HFFc6 (cell line): Measurements from ENCODE around the gene CELA3B. TPM values are rescaled to one million over a fixed set of nuclear protein-coding genes. Genes with fewer than 3 reads are reported as not detected.
"Not testable (repeated sequence)": the region's sequence is repeated elsewhere in the genome, so short reads cannot be mapped to it uniquely, and the experiment has no call there.

Experiments
- DNase-seq: peaks from one replicate; pipeline ENCODE4 v3.0.0-alpha.2; 2018
- H3K27ac Mint-ChIP-seq: 2 replicates; pipeline ENCODE4 v1.8.0; 2020; ENCODE audit warnings: mild to moderate bottlenecking, mixed read lengths
- H3K27me3 Mint-ChIP-seq: 2 replicates; pipeline ENCODE4 v1.8.0; 2021; ENCODE audit warnings: mild to moderate bottlenecking, moderate library complexity, mixed read lengths; ENCODE audit not compliant: insufficient read depth
- H3K36me3 Mint-ChIP-seq: 2 replicates; pipeline ENCODE4 v1.8.0; 2021; ENCODE audit warnings: low read depth, mixed read lengths
- H3K4me1 Mint-ChIP-seq: 2 replicates; pipeline ENCODE4 v1.8.0; 2020; ENCODE audit warnings: low read depth, mixed read lengths
- H3K4me3 Mint-ChIP-seq: 2 replicates; pipeline ENCODE4 v1.8.0; 2020; ENCODE audit warnings: mild to moderate bottlenecking, moderate library complexity, mixed read lengths
- H3K9me3 Mint-ChIP-seq: 2 replicates; pipeline ENCODE4 v1.8.0; 2020; ENCODE audit warnings: mild to moderate bottlenecking, mixed read lengths
- CTCF ChIP-seq: fragments of 200-600 bp; sonication (generic); IDR thresholded peaks from 2 replicates; pipeline ENCODE4 v1.5.0; 2021; ENCODE audit warnings: antibody characterized with exemption, mild to moderate bottlenecking
- total RNA-seq, 6 experiments: library from RNA; stranded (reverse); fragmentation: NEBNext Ultra II Directional; extraction: Animal tissue kit (Norgen Biotek cat#: 25700); gene quantifications; 2 replicates in 1 of 6; 3 replicates in 5 of 6; pipeline ENCODE4 v1.2.3, GENCODE V29; 2021

The CELA3B gene
- total RNA-seq, 6 experiments from 2014 or later: not detected

GRCh38 chr1:21994716-21995115 is 17.9 kb downstream of the CELA3B start:
- not testable (repeated sequence) for H3K9me3 Mint-ChIP-seq, H3K27ac Mint-ChIP-seq, H3K4me3 Mint-ChIP-seq, H3K27me3 Mint-ChIP-seq, DNase-seq, H3K36me3 Mint-ChIP-seq
- H3K4me1 Mint-ChIP-seq: peaks cover 13% of the 10 kb centered on the region; the same call in 1 of the 2 replicates

- H3K27ac Mint-ChIP-seq, H3K4me3 Mint-ChIP-seq, H3K36me3 Mint-ChIP-seq, DNase-seq, H3K9me3 Mint-ChIP-seq, H3K27me3 Mint-ChIP-seq: not testable (repeated sequence)
- peaks cover 13% of the 10 kb centered on the region; the same call in 1 of the 2 replicates for H3K4me1 Mint-ChIP-seq
Measured at GRCh38 chr1:21996663-21996970, 19.8 kb downstream of the CELA3B start.

GRCh38 chr1:21997891-21998623 is 21.2 kb downstream of the CELA3B start:
- not testable (repeated sequence) for H3K27ac Mint-ChIP-seq

GRCh38 chr1:21998624-21999294 is 21.9 kb downstream of the CELA3B start:
- not testable (repeated sequence) for H3K36me3 Mint-ChIP-seq, H3K4me3 Mint-ChIP-seq, H3K9me3 Mint-ChIP-seq, H3K27ac Mint-ChIP-seq, H3K27me3 Mint-ChIP-seq, DNase-seq
- H3K4me1 Mint-ChIP-seq: peaks cover 13% of the 10 kb centered on the region; the same call in 1 of the 2 replicates

More at GRCh38 chr1:21997891-21998623, 21.2 kb downstream of the CELA3B start:
- H3K9me3 Mint-ChIP-seq, H3K36me3 Mint-ChIP-seq, DNase-seq, H3K27me3 Mint-ChIP-seq, H3K4me3 Mint-ChIP-seq: not testable (repeated sequence)
- peaks cover 13% of the 10 kb centered on the region; the same call in 1 of the 2 replicates for H3K4me1 Mint-ChIP-seq

- H3K36me3 Mint-ChIP-seq: not testable (repeated sequence)
Measured at GRCh38 chr1:21999645-22000044, 22.8 kb downstream of the CELA3B start.

GRCh38 chr1:22001409-22001808 is 24.6 kb downstream of the CELA3B start, which contains the start of gene CELA3A:
TSS of gene CELA3A (plus strand) at chr1:22001657. CDS start at chr1:22001675, 18 bp downstream.
- no peak for TF ChIP-seq CTCF
- Mint-ChIP-seq H3K36me3 (no peaks in the 10 kb centered on the region), H3K4me3 (no peak within 1 kb of the TSS), H3K4me1 (peaks cover 9% of the 10 kb centered on the region; the same call in 1 of the 2 replicates), H3K9me3 (no peaks in the 10 kb centered on the region), H3K27ac (no peak within 1 kb of the TSS), H3K27me3 (peaks cover 8% of the 10 kb centered on the region)
- DNase-seq: no peak

More at GRCh38 chr1:21999645-22000044, 22.8 kb downstream of the CELA3B start:
- H3K27ac Mint-ChIP-seq, H3K27me3 Mint-ChIP-seq, DNase-seq, H3K9me3 Mint-ChIP-seq, H3K4me3 Mint-ChIP-seq: not testable (repeated sequence)
- H3K4me1 Mint-ChIP-seq: peaks cover 13% of the 10 kb centered on the region; the same call in 1 of the 2 replicates

GRCh38 chr1:22002461-22002860 is 25.6 kb downstream of the CELA3B start:
- H3K27ac Mint-ChIP-seq, H3K4me3 Mint-ChIP-seq, DNase-seq, H3K36me3 Mint-ChIP-seq, H3K9me3 Mint-ChIP-seq, H3K27me3 Mint-ChIP-seq, H3K4me1 Mint-ChIP-seq: not testable (repeated sequence)

- not testable (repeated sequence) for H3K27me3 Mint-ChIP-seq, H3K36me3 Mint-ChIP-seq, H3K27ac Mint-ChIP-seq, H3K4me1 Mint-ChIP-seq, H3K9me3 Mint-ChIP-seq, DNase-seq, H3K4me3 Mint-ChIP-seq
Measured at GRCh38 chr1:22002875-22003274, 26.1 kb downstream of the CELA3B start.

- not testable (repeated sequence) for H3K27me3 Mint-ChIP-seq, H3K36me3 Mint-ChIP-seq, H3K27ac Mint-ChIP-seq, H3K4me1 Mint-ChIP-seq, H3K4me3 Mint-ChIP-seq, H3K9me3 Mint-ChIP-seq, DNase-seq
Measured at GRCh38 chr1:22003959-22004358, 27.1 kb downstream of the CELA3B start.
